Ureter (tissue), 1 donor: Measurements from ENCODE around the gene ZNF213. TPM values are rescaled to one million over a fixed set of nuclear protein-coding genes. Genes with fewer than 3 reads are reported as not detected.
"Not testable (repeated sequence)": the region's sequence is repeated elsewhere in the genome, so short reads cannot be mapped to it uniquely, and the experiment has no call there.

Experiments used
- DNase-seq: peaks from one replicate; pipeline ENCODE4 v3.0.0-alpha.2; 2020; ENCODE audit warnings: low spot score
- total RNA-seq: library from RNA; stranded (reverse); gene quantifications from one replicate; pipeline ENCODE4 v1.2.4, GENCODE V29; 2023
- donor health status: DM: yes; HTN: yes; CAD: no.

The ZNF213 gene
- total RNA-seq, 1 donor from 2014 or later: 12.6 TPM

DNA sequence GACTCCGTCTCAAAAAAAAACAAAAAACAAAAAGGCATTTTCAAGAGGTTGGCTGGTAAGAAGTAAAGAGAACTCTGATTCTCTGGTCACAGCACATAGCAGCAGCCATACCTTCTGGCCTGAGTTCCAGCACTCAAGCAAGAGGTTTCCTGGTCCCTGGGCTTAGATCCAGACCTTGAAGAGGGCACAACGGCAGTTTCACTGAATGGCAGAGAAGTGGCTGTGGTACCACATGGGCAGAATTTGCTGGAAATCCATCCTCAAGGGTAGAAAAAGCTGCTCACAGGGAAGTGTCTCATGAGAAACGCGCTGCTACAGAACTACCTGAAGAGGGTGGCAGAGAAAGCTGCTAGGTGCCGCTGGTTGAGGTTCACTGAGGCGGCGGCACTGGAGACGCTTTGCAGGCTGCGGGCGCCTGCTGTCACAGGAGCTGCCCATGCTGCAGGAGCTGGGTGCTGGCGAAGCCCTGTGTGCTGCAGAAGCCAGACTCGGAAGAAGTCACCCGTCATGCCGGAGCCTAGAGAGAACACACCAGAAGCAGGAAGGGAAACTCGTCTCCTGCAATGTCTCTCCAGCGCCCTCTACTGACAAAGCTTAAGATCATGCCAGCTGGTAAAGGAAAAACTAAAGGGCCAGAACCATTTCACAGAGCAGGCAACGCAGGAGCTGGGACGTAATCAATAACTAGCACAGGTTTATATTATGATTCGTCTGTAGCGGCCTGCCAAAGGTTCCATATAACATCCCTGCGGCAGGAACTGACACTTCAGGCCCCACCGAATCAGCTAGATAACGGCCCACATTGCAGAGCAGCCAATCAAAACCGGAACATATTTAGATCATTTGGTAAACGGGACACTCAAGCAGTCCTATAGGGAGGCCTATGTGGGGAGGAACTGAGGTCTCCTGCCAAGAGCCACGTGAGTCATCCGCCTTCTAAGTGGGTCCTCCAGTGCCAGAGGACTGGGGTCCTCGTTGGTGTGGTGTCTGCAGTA lies 5.4 kb upstream of the ZNF213 start:
- peak; percentile 86 for DNase-seq

DNA sequence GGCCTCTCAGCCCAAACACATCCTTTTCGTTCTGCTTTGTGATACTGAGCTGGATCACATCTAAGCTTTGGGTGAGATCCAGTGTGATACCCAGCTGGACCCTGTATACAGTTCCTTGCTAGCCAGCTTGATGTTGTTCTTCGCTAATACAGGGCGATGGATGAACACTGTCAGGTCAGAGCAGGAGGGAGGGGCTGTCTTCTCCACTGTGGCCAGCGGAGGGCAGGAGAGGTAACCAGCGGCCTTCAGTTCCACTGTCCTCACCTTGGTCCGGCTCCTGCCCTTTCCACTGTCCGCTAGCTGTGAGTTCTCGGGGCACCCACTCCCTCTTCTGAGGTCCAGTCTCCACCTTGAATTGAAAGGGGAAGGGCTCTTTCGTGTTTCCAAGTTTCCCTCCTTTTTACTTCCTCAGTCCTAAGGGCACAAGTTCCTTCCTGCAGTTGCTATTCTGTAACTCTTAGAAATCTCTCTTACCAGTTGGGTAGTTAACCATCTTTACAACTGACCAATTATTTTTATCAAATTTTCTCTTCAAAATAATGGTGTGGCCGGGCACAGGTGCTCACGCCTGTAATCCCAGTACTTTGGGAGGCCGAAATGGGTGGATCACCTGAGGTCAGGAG lies 3.0 kb upstream of the ZNF213 start:
- no peak for DNase-seq

GRCh38 chr16:3133844-3134243 lies 985 bp upstream of the ZNF213 start:
- DNase-seq: no peak

DNA sequence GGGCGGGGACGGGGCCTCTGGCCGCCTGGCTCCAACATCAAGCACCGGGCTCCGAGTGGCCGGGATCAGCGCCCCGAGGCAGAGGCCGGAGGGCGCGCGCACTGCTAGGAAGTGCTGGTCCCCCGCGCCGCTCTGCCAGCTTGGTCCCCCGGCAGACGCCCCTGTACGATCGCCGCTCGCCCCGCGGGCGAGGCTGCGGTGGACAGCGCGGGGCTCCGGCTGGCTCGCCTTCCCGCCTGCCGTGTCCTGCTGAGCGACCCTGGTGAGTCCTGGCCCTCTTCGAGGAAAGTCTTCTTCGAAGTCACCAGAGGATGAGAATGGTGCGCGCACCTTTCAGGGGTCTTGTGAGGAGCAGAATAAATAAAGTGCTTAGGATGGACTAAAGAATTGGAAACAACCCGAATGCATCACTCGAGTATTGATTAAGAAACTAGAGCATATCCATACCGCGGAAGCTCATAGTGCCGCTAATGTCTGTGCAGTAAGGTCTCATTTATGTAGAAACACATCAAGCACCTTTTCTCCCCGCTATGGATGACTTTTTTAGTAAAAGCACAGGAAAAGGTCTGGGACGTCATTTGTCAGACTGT lies 392 bp downstream of the ZNF213 start:
- DNase-seq: no peak

GRCh38 chr16:3137267-3137666 lies 2.4 kb downstream of the ZNF213 start:
- DNase-seq: no peak

- no peak for DNase-seq
These were observed 3.5 kb downstream of the ZNF213 start for GRCh38 chr16:3138342-3138741.

GRCh38 chr16:3138823-3139426 lies 4.1 kb downstream of the ZNF213 start:
- no peak for DNase-seq

- not testable (repeated sequence) for DNase-seq
These were observed 4.7 kb downstream of the ZNF213 start for GRCh38 chr16:3139561-3139960.

DNA sequence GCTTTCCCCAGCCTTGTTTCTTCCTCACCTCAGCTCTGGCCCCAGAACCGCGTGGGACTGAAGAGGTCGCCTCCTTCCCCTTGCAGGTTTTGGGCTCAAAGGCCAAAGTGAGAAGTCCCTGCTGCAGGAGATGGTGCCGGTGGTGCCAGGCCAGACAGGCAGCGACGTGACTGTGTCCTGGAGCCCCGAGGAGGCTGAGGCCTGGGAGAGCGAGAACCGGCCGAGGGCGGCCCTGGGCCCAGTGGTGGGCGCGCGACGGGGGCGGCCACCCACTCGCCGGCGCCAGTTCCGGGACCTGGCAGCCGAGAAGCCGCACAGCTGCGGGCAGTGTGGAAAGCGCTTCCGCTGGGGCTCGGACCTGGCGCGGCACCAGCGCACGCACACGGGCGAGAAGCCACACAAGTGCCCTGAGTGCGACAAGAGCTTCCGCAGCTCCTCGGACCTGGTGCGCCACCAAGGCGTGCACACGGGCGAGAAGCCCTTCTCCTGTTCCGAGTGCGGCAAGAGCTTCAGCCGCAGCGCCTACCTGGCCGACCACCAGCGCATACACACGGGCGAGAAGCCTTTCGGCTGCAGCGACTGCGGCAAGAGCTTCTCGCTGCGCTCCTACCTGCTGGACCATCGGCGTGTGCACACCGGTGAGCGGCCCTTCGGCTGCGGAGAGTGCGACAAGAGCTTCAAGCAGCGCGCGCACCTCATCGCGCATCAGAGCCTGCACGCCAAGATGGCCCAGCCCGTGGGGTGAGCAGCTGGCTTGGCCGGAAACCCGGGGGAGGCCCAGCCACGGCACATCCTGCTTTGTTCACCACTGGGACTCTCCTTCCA lies 6.0 kb downstream of the ZNF213 start:
- no peak for DNase-seq

DNA sequence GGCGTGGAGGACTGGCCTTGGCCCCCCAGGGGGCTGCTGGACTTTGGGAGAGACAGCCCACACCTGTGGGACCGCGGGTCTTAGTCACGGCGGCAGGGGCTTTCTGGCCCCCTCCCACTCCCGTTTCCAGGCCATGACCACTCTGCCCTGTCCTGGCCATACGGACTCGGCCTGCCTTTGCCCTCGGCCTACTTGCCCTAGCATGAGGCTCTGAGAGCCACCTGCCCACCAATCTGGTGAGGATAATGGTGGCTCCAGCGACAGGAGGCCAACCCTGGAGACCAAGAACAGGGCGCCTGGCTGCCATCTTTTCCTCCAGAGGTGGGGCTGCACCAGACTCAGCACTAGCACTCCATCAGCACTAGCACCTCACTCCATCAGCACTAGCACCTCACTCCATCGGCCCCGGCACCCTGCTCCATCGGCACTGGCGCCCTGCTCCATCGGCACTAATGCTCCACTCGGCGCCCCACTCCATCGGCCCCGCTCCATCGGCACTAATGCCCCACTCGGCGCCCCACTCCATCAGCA lies 7.0 kb downstream of the ZNF213 start:
- no peak for DNase-seq

- DNase-seq: no peak
These were observed 7.5 kb downstream of the ZNF213 start for GRCh38 chr16:3142327-3142726.

DNA sequence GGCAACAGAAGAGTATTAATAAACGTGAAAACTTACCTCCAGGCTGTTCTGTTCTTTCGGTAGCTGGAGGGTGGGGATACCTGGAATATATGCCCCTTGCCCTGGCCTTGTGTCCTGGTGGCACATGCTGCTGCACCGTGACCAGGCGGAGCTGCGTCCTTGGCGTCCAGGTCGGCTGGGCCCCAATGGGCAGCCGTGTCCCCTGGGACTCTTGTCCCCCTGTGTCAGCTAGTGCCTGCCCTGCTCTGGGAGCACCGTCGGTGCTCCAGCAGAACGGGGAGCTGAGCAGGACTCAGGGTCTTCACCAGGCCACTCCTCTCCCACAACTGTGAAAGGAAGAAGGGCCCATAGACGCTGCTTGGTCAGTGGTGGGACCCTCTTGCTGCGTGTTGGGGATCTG lies 7.9 kb downstream of the ZNF213 start:
- DNase-seq: no peak

- no peak for DNase-seq
These were observed 8.4 kb downstream of the ZNF213 start for GRCh38 chr16:3143189-3143588.

- DNase-seq: no peak
These were observed 8.9 kb downstream of the ZNF213 start for GRCh38 chr16:3143598-3144320.

- DNase-seq: no peak
These were observed 9.6 kb downstream of the ZNF213 start for GRCh38 chr16:3144321-3144983.

- no peak for DNase-seq
These were observed 10.3 kb downstream of the ZNF213 start for GRCh38 chr16:3145151-3145550.

GRCh38 chr16:3145660-3146059 lies 10.8 kb downstream of the ZNF213 start:
- no peak for DNase-seq

- no peak for DNase-seq
These were observed 12.4 kb downstream of the ZNF213 start for GRCh38 chr16:3147046-3147756.

GRCh38 chr16:3147757-3148104 lies 12.9 kb downstream of the ZNF213 start:
- no peak for DNase-seq
